HG03575 (cell line): ENCODE measurements around the gene UBE2G2.

ENCODE experiments used
- ATAC-seq: cut with Tn5 transposase; IDR thresholded peaks from one replicate; pipeline ENCODE4 v1.9.1; 2021; ENCODE audit not compliant: unreplicated experiment, insufficient number of reproducible peaks, low FRiP score; ENCODE audit errors: extremely low read depth

Gene UBE2G2

DNA sequence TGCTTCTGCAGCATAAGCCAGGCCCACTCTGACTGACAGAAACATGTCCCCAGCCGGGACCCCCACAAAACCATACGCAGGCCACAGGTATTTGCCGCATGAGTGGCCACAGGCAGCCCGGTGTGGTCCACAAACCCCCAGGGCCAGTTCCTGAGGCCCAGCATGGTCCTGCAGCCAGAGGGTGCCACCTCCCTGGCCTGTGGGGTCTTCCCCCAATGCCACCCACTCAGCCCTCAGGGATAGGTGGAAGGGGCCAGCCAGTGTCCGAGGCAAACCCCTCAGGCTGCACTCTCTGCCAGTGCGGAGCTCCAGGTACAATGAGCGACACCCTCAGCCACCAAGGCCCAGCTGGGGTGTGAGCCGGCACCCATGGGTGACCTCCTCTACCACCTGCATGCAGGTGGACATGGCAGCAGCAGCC lies 43.5 kb downstream of the UBE2G2 start:
- no peak for ATAC-seq

DNA sequence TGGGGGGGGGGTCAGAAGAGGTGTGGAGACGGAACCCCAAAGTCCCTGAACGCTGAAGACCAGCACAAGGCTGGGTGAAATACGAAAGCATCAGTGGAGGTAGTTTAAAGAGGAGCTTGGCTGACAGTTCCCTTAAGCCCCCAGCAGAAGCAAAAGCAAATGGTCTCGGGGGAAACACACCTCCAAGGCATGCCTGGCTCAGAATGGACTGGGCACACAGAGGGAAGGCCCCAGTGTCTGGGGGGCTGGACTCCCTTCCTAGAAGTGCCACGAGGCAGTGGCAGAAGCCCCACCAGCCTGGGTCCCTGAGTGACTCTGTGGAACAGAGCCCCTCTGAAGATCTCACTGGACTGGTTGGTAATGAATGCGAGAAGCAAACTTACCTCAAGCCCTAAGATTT lies 43.9 kb downstream of the UBE2G2 start:
- ATAC-seq: no peak

DNA sequence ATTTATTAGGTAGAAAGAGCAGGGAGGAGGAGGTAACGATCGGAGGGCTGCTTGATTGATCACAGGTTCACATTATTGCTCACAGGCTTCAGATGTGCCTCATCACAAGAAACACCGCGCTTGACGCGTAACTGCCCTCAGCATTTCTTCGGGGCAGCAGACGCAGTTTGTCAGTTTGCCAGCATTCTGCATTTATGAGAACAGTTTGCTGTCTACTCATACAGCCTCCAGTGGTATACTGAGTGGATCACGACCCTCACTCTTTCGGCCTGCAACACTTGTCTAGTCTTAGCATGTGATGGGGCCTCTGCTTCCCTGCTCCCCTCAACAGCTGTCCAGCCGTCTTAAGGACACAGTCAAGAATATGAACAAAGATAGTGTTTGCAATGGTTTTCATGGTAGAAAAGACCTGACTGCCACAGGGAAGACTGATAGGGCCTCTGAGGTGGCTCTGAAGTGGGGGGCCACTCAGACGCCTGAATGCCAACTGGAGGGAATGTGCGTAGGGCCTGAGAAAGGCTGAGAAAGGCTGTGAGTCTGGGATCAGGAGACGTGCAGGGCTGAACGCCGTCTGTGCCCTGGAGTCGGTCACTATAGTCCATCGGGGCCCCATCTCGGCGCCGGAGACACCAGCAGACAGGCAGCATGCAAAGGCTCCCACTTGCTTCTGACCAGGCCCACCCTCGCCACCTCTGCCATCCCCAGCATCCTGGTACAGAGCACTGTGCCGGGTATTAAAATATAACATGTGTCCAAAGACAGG lies 45.0 kb downstream of the UBE2G2 start:
- no peak for ATAC-seq

DNA sequence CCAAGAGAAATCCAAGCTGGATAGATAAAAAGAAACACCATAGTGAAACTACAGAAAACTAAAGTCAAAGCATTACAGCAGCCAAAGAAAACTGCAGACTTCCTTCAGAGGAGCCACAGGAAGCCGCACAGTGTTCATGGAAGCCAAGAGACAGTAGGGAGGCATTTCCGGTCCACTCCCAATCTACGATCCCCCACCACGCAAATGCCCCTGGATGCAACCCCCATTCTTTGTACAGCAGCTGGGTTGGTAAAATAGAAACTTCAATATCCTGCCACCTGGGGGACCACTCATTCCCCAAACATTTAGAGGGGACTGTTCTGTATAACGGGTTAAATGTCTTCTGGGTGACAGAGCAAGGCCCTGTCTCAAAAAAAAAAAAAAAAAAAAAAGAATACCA lies 46.4 kb downstream of the UBE2G2 start:
- no peak for ATAC-seq

DNA sequence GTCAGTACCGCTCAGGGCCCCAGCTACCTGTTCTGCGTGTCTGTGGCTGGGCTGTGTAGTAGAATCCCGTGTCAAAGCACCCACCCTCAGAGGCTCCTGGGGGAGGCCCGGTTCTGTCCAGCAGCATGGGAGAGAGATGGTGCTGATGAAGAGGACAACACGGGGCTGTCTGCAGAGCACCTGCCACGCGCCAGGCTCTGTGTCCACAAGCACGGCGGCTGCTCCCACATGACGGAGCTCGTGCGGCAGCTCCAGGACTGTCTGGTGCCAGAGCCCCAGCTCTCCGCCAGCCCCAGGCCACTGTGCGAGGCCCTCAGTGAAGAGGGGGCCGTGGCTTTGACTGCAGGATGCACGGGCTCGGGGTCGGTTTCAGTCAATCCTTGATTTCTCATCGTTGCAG lies 48.3 kb downstream of the UBE2G2 start:
- ATAC-seq: no peak

DNA sequence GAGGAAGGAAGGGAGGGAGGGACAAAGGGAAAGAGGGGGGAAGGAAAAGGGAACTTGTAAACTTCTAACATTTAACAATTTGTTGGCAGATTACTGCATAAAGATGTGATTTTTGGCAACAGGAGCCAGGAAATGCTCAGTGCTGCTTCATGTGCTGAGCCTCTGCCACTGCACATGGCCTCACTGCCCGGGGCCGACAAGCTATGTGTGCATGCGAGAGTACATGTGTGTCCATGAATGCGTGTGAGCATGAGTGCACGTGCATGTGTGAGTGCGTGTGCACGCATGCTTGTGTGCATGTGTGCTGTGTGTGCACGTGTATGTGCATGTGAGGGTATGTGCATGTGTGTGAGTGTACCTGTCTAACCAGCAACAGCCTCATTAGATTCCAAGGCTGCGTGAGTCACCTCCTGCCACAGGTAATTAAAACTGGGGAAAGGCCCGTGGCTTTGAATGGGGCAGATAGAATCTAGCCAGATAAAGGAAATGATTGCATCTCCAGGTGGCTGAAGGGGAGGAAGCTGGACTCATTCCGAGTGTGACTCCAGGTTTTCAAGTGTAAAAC lies 48.9 kb downstream of the UBE2G2 start:
- no peak for ATAC-seq

DNA sequence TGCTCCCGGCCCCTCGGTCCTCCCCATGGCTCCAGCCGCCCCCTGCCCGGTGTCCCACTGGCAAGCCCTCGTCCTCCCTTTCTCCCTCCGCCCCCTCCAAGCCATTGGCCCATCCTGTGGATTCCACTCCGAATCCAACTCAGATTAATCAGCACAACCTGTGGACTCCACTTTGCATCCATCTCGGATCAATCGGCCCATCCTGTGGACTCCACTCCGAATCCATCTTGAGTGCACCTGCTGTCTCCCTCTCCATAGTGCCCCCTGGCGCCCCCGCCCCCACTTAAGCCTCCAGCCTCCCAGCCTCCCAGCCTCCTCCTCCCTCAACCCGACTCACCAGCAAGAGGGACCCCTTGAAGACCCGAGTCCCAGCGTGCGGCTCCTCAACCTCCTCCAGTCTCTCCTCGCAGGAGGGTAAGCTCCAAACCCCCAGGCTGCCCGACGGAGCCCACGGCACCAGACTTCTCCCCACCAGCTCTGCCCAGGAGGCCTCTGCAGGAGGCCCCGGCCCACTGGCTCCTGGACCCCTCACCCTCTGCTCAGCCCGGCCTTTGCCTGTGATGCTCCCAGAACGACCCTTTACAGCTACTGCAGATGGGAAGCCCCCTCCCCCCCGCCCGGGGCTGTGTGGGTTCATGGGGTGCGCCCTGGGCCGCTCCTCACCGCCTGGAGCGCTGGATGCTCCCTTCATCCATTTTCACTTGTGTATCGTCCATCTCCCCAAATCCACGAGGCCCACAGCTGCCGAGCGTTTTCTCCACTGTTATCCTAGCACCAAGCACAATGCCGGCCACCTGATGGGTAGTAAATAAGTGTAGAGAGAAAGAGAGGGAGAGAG lies 49.6 kb downstream of the UBE2G2 start:
- no peak for ATAC-seq

DNA sequence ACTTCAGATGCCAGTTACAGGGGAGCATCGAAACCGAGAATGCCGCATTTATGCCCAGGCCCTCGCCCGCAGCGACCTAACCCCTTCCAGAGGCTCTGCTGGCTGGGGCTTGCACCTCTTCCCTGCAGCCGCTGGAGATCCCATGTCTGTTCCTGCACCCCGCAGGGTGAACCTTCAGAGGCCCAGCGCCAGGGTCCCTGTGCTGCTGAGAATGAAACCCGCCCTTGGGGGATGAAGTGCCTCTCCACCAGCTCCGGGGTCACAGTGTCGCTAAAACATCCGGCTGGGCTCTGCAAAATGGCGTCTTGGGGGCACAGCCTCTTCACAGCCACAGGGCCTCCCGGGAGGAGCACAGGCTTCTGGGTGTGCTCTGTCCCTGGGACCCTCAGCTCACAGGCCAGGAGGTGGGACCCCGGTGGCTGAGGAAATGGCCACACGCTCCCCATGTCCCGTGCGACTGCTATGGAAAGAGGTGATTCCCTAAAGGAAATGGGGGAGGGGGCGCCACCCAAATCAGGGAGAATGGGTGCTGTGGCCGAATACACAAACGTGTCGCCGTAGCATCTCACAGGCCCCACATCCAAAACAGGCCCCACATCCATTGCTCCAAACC lies 50.3 kb downstream of the UBE2G2 start:
- no peak for ATAC-seq

DNA sequence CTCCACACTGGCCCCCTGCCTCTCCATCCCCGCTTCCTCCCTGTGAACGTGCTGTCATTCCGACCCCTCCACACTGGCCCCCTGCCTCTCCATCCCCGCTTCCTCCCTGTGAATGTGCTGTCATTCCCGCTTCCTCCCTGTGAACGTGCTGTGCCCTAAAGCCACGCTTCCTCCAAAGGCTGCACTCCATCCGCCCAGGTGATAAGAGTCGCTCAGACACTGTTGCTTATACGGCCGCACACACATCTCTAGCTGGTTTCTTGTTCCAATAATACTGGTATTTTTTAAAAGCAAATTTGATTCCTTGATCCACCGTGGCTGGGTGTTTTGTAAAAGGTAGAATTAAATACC lies 51.0 kb downstream of the UBE2G2 start:
- ATAC-seq: no peak

DNA sequence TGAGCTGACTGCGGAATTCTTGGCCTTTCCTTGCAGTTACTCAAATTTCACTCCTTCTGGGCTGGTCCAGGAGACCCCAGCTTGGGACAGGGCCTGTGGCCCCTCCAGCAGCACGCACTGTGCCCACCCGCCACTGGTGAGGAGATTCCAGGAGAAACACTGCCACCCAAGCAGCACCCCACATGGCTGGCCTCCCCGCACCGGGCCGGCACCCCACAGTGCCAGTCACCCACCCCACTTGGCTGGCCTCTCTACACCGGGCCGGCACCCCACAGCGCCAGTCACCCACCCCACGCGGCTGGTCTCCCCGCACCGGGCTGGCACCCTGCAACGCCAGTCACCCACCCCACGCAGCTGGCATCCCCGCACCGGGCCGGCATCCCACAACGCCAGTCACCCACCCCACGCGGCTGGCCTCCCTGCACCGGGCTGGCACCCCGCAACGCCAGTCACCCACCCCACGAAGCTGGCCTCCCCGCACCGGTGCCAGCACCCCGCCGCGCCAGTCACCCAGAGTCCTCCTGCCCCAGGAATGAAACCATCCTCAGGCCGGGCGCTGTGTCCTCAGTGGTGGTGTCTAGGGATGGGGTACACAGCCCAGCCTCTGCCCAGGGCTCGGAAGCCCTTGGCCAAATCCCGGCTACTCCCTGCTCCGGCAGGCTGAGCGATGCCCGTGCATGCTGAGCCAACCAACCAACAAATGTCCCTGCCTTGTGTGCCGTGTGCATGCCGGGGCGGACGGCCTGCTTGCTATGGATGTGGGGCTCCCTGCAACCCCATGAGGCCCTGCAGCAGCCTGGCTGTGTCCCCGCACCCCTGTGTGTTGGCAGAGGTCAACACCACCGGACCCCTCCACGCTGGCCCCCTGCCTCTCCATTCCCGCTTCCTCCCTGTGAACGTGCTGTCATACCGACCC lies 51.6 kb downstream of the UBE2G2 start:
- no peak for ATAC-seq

DNA sequence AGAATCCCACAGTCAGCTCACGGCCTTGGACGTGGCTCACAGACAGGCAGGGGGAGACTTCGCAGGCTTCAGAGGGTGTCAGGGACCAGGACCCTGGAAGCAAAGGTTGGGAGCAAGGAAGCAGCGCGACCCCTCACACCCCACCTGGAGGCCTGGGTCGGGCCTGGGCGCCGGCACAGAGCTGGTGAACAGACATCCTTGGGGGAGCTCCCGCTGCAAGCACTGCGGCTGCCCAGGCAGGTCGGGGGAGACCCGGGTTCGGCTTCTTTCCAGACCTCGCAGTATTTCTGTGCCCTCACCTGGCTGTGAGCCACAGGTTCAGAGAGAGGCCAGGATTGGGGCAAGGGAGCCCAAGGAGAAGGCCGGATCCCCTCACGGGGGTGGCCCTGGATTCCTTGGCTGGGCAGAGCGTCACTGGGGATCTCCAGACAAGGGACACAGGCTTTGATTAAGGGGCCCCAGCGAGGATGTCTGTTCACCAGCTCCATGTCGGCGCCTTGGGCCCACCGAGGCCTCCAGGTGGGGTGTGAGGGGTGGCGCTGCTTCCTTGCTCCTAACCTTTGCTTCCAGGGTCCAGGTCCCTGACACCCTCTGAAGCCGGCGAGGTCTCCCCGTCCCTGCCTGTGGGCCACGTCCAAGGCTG lies 52.4 kb downstream of the UBE2G2 start:
- ATAC-seq: no peak

DNA sequence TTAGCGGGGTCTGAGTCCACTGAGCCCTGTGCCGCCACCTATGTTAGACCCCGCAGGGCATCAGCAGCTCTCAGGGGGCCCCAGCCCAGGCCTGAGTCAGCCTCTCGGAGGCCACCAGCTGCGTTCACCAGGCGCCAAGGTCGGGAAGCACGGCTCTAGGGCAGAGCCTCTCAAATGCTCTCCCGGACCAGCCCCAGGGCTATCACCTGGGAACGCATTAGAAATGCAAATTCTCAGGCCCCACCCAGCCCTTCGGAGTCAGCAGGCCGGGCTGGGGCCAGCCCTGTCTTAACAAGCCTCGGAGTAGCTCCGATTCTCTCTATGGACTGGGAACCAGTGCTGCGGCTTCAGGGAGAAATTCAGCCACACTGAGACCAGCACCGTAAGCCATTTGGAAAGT lies 53.0 kb downstream of the UBE2G2 start:
- ATAC-seq: no peak

DNA sequence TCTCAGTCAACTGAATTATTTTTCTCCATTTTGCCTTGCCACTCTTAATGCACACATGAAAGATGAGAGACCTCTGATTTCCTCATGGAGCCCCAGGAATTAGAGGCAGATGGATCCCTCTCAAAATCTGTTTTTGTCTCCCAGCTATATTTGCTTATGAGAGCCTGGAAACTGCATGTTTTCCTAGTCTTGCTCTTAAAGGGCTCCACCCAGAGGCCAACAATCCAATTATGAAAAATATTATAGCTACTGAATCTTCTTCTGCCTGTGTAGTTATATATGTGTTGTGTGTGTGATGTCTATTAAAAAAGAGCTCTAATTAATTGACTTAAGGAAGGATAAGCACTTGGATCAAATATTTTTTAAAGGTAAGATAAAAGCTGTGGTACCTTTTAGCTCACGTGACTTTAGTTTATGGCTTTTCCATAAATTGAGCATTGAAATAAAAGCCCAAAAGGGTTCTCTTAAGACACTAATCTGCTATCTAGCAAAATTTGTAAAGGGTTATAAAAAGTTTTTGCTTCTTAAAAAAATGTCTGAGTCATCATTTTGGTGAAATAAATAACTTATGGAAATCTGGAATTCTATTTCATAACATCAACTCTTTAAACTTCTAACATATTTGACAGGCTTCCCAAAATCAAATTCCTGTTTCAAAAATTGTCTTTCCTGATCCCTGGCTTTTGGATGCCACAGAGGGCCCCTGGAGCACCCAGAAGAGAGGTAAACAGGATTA lies 59.0 kb downstream of the UBE2G2 start:
- no peak for ATAC-seq

DNA sequence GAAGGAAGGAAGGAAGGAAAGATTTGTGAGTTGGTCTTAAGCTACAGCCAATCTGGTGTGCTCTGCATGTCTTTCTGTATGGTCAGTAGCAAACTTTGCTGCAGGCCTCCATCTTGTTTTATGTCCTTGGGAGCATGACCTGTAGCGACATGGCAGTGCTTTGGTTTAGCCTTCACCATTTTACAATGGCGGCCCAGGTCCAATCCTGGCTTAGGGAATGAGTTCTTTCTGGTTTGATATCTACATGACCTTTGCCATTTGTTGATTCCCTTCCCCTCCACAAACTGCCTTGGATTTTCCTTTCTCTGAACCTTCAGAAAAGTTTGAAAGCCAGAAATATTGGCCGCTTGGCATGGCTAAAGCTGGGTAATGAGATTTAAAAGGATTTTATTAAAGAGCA lies 59.7 kb downstream of the UBE2G2 start:
- no peak for ATAC-seq

DNA sequence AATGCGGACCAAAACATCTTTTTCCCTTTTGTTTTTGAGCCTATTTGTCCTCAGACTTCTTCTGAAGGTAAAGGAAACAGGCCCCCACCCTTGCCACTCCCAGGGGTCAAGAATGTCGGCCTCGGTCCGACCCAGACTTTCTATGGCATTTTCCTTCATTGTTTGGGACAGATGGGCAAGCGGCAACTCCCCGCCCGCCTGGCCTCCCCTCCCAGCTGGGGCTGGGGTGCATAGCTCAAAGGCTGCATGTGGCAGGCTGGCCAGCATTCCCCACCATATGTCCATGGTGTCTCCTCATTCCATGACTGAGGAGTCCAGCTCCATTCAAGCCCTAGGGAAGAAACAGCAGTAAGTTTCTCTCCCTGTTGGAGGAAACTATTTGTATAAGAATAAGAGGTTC lies 60.9 kb downstream of the UBE2G2 start:
- no peak for ATAC-seq

DNA sequence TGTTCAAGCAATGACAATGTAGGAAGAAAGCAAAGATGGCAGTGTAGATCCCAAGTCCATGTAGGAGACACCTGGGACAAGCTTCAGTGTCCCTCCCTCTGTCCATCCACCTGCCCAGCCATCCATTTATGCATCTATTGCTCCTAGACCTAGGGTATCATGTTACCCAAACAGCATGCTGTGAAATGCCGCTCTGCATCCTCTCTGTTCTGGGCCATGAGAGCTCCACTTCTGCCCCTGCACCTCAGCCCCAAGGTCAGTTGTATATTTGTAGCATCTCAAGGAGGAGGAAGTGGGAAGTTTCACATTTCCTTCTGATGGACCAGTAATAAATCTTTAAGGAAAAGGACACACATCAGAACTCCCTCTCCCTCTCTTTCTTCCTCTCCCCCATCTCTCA lies 62.3 kb downstream of the UBE2G2 start:
- ATAC-seq: no peak

DNA sequence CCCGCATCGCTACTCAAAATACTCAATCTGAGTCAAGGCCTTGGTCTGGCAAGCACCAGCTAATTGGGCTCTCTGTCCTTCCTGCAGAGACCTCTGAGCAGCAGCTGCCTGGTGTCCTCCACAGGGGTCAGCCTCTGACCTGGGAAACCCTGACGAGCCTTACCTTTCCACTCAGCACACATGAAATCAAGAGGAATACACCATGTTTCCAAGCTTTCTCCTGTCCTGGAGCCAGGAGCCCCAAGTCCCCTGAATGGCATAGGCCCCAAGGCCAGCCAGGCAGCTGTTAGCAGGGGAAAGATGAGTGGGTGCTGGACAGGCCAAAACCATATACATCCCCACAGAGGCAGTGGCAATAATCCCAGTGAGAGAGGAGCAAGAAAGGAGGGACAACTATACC lies 63.0 kb downstream of the UBE2G2 start:
- ATAC-seq: no peak
